SK-N-SH (cell line): ENCODE results near the gene LRP2BP. TPM values are rescaled to one million over a fixed set of nuclear protein-coding genes. Genes with fewer than 3 reads are reported as not detected.

ENCODE experiments used
- CTCF ChIA-PET: fragments of 300-600, 350-600 bp; formaldehyde crosslinking; extraction: SDS; loops from one replicate; lab custom pipeline; 2021; lab: Yijun Ruan, JAX
- POLR2A ChIA-PET: fragments of 350-600 bp; sonication (Branson Sonifier 250); formaldehyde crosslinking; extraction: SDS; loops from one replicate; lab custom pipeline; 2020; ENCODE audit warnings: antibody characterized with exemption, inconsistent platforms; lab: Yijun Ruan, JAX
- DNase-seq: peaks from one replicate; pipeline ENCODE4 v3.0.0; 2012
- H2AFZ ChIP-seq: fragments of 200-600 bp; sonication (generic); 2 replicates; pipeline ENCODE4 v1.8.1; 2016; ENCODE audit warnings: antibody characterized with exemption, mild to moderate bottlenecking, low read depth
- H3F3A ChIP-seq: fragments of 200-600 bp; sonication (generic); replicated peaks from 2 replicates; pipeline ENCODE3; 2016; ENCODE audit warnings: antibody characterized with exemption, mild to moderate bottlenecking; ENCODE audit not compliant: insufficient read depth
- H3K27ac ChIP-seq, 2 experiments: fragments of 200-500 bp in 1 of 2; fragments of 200-600 bp in 1 of 2; sonication (Bioruptor generic) in 1 of 2; sonication (generic), shearing (Covaris generic) in 1 of 2; 2 replicates each; pipeline versions ENCODE4 v1.5.1 to v1.6.1; 2014 to 2016; ENCODE audit warnings: low read depth in 2 of 2, inconsistent platforms in 1 of 2, low read length in 1 of 2, mild to moderate bottlenecking in 1 of 2, mixed read lengths in 1 of 2
- H3K27me3 ChIP-seq: fragments of 200-600 bp; sonication (generic), shearing (Covaris generic); 2 replicates; pipeline ENCODE4 v1.6.1; 2016; ENCODE audit warnings: mixed run types; ENCODE audit not compliant: insufficient read depth
- H3K36me3 ChIP-seq, 2 experiments: fragments of 200-500 bp in 1 of 2; fragments of 200-600 bp in 1 of 2; sonication (Bioruptor generic) in 1 of 2; sonication (generic) in 1 of 2; replicated peaks in 1 of 2; 2 replicates each; pipeline versions ENCODE3 to v1.5.1; 2014 to 2016; ENCODE audit warnings: low read length in 1 of 2, mild to moderate bottlenecking in 1 of 2; ENCODE audit not compliant: insufficient read depth in 2 of 2, control insufficient read depth in 1 of 2
- H3K4me1 ChIP-seq, 2 experiments: fragments of 200-500 bp in 1 of 2; fragments of 200-600 bp in 1 of 2; sonication (Bioruptor generic) in 1 of 2; sonication (generic), shearing (Covaris generic) in 1 of 2; 2 replicates each; pipeline versions ENCODE4 v1.5.1 to v1.6.1; 2014 to 2016; ENCODE audit warnings: low read depth in 1 of 2, low read length in 1 of 2, mixed run types in 1 of 2; ENCODE audit not compliant: insufficient read depth in 2 of 2, control insufficient read depth in 1 of 2
- H3K4me2 ChIP-seq: fragments of 200-600 bp; sonication (generic), shearing (Covaris generic); 2 replicates; pipeline ENCODE4 v1.6.1; 2017; ENCODE audit warnings: mixed run types
- H3K4me3 ChIP-seq, 2 experiments: fragments of 200-500 bp in 1 of 2; fragments of 200-600 bp in 1 of 2; sonication (Bioruptor generic) in 1 of 2; sonication (generic), shearing (Covaris generic) in 1 of 2; 2 replicates each; pipeline versions ENCODE4 v1.5.1 to v1.8.1; 2014 to 2016; ENCODE audit warnings: low read depth in 2 of 2, inconsistent platforms in 1 of 2, low read length in 1 of 2, mild to moderate bottlenecking in 1 of 2, mixed read lengths in 1 of 2, moderate library complexity in 1 of 2
- H3K79me2 ChIP-seq: fragments of 200-600 bp; sonication (generic); 2 replicates; pipeline ENCODE4 v1.8.1; 2017; ENCODE audit warnings: mild to moderate bottlenecking; ENCODE audit not compliant: insufficient read depth
- H3K9ac ChIP-seq: fragments of 200-600 bp; sonication (generic); 2 replicates; pipeline ENCODE4 v1.6.1; 2017; ENCODE audit warnings: mixed run types
- H3K9me2 ChIP-seq: fragments of 200-600 bp; sonication (generic); 2 replicates; pipeline ENCODE4 v1.6.1; 2017; ENCODE audit warnings: mixed run types
- H3K9me3 ChIP-seq: fragments of 200-600 bp; sonication (generic); 2 replicates; pipeline ENCODE4 v1.6.1; 2017; ENCODE audit warnings: mixed run types, mild to moderate bottlenecking, moderate library complexity
- H4K20me1 ChIP-seq: fragments of 200-600 bp; sonication (generic); 2 replicates; pipeline ENCODE4 v1.6.1; 2017; ENCODE audit warnings: mild to moderate bottlenecking, mixed run types; ENCODE audit not compliant: insufficient read depth
- CTCF ChIP-seq: fragments of 200-600 bp; sonication (generic); IDR thresholded peaks from 2 replicates; pipeline ENCODE4 v1.6.1; 2017; ENCODE audit warnings: antibody characterized with exemption, mild to moderate bottlenecking, moderate library complexity
- ELF1 ChIP-seq: IDR thresholded peaks from 2 replicates; pipeline ENCODE4 v1.4.0; 2012
- EP300 ChIP-seq, 2 experiments: IDR thresholded peaks; 2 replicates each; pipeline versions ENCODE4 v1.4.0 to v1.6.1; 2012; ENCODE audit warnings: borderline replicate concordance in 1 of 2, low read depth in 1 of 2, low read length in 1 of 2
- EZH2phosphoT487 ChIP-seq: fragments of 200-600 bp; sonication (generic); IDR thresholded peaks from 2 replicates; pipeline ENCODE4 v1.6.1; 2017; ENCODE audit warnings: low read depth, mixed run types, mild to moderate bottlenecking, antibody characterized with exemption, moderate library complexity, borderline replicate concordance
- FOXJ3 ChIP-seq: sonication (generic); formaldehyde crosslinking; IDR thresholded peaks from 2 replicates; pipeline ENCODE4 v1.5.1; 2020; ENCODE audit warnings: mild to moderate bottlenecking, missing genetic modification reagents
- FOXM1 ChIP-seq: IDR thresholded peaks from 2 replicates; pipeline ENCODE4 v1.4.0; 2012; ENCODE audit warnings: low read depth, mild to moderate bottlenecking
- GATA2 ChIP-seq: sonication (generic); formaldehyde crosslinking; IDR thresholded peaks from 2 replicates; pipeline ENCODE4 v1.5.0; 2020; ENCODE audit warnings: mild to moderate bottlenecking, missing genetic modification reagents
- JUND ChIP-seq: IDR thresholded peaks from 2 replicates; pipeline ENCODE4 v1.4.0; 2012
- MXI1 ChIP-seq: IDR thresholded peaks from 2 replicates; pipeline ENCODE4 v1.6.1; 2012; ENCODE audit warnings: mild to moderate bottlenecking, low read depth, low read length, improper control_type of control experiment
- NRF1 ChIP-seq: IDR thresholded peaks from 2 replicates; pipeline ENCODE4 v1.6.1; 2012; ENCODE audit warnings: low read depth, mild to moderate bottlenecking, low read length
- POLR2AphosphoS5 ChIP-seq: IDR thresholded peaks from 2 replicates; pipeline ENCODE4 v1.6.1; 2012; ENCODE audit warnings: low read depth, low read length
- RAD21 ChIP-seq: IDR thresholded peaks from 2 replicates; pipeline ENCODE4 v1.6.1; 2012; ENCODE audit warnings: mild to moderate bottlenecking, low read length
- RCOR1 ChIP-seq: fragments of 150-350 bp; IDR thresholded peaks from 2 replicates; pipeline ENCODE4 v1.6.1; 2017; ENCODE audit warnings: antibody characterized with exemption, low read length
- RFX5 ChIP-seq: IDR thresholded peaks from 2 replicates; pipeline ENCODE4 v1.6.1; 2012; ENCODE audit warnings: mild to moderate bottlenecking, improper control_type of control experiment, low read length
- SIN3A ChIP-seq: IDR thresholded peaks from 2 replicates; pipeline ENCODE4 v1.6.1; 2012; ENCODE audit warnings: low read depth, mild to moderate bottlenecking, low read length, moderate library complexity, borderline replicate concordance
- SMC3 ChIP-seq: IDR thresholded peaks from 2 replicates; pipeline ENCODE4 v1.6.1; 2012; ENCODE audit warnings: low read depth, low read length, improper control_type of control experiment
- USF2 ChIP-seq: fragments of 150-350 bp; IDR thresholded peaks from 2 replicates; pipeline ENCODE4 v1.6.1; 2017; ENCODE audit warnings: antibody characterized with exemption, low read length, low read depth, borderline replicate concordance
- YY1 ChIP-seq: IDR thresholded peaks from 2 replicates; pipeline ENCODE4 v1.4.0; 2012; ENCODE audit warnings: low read depth, mild to moderate bottlenecking
- WGBS: methylation state at CpG from one replicate; pipeline ENCODE4 v1.1.6; 2017; ENCODE audit warnings: low lambda C conversion rate; 5-methylcytosine and 5-hydroxymethylcytosine counted together
- polyA plus RNA-seq, 3 experiments: library from polyadenylated mRNA; depleted of rRNA; stranded (reverse); fragments of >200 nt; gene quantifications; 2 replicates each; pipeline ENCODE4 v1.2.3, GENCODE V29; 2012

LRP2BP gene
- polyA plus RNA-seq, 1 of the 3 experiments (the other 2 are of a cell fraction): 0.30 TPM

DNA sequence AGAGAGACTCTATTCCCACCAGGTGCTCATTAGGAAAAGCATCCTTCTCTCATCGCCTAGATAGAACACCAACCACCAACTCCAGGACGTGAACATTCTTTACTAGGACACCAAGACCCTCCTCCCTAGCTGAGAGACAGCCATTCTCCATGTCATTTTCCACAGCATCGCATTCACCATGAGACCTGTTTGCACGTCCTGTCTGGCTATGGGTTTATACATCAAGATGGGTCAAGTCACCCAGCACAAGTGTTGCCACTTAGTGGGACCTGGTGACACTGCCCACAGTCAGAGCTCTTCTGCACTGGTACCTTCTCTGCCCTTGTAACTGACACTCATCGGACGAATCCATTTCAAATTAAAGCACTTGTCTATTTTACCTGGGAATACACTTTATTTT, 17.5 kb downstream of the LRP2BP start:
- H4K20me1 ChIP-seq: no peaks in the 10 kb centered on the region
- TF ChIP-seq SIN3A (no peak), RCOR1 (no peak), GATA2 (CRISPR knock-in tag) (no peak), POLR2AphosphoS5 (no peak)
- TF ChIP-seq, all 33 proteins: peak for 0
- Histone ChIP-seq H3F3A (no peaks in the 10 kb centered on the region), H3K9me3 (no peaks in the 10 kb centered on the region), H3K4me3 (no peak overlapping the region), H2AFZ (no peak overlapping the region), H3K36me3 (peaks cover 9 to 33% of the 10 kb centered on the region in 2 experiments), H3K9me2 (no peaks in the 10 kb centered on the region), H3K9ac (no peak overlapping the region), H3K79me2 (no peaks in the 10 kb centered on the region), H3K4me1 (peaks cover 0 to under 1% of the 10 kb centered on the region in 2 experiments; a peak in 1 of 4 replicates), H3K4me2 (no peak overlapping the region), H3K27ac (no peak overlapping the region), H3K27me3 (no peaks in the 10 kb centered on the region)
- no peak for DNase-seq
- CTCF ChIA-PET: no interaction called here
- whole genome bisulfite sequencing: 96% methylated on average over 6 of the region's 6 CpGs
- POLR2A ChIA-PET: no interaction called here

GRCh38 chr4:185374573-185374972, 21.2 kb downstream of the LRP2BP start:
- H4K20me1 ChIP-seq: no peaks in the 10 kb centered on the region
- WGBS: 94% methylated on average over 6 of the region's 6 CpGs
- no peaks in the 10 kb centered on the region for H3K9me3 ChIP-seq
- H3K27me3 ChIP-seq: no peaks in the 10 kb centered on the region
- peaks cover 0 to 4% of the 10 kb centered on the region in 2 experiments; a peak in 1 of 4 replicates for H3K4me1 ChIP-seq
- no peak overlapping the region for H2AFZ ChIP-seq
- no peak overlapping the region for H3K4me2 ChIP-seq
- no peaks in the 10 kb centered on the region for H3K79me2 ChIP-seq
- no peak for TF ChIP-seq RAD21
- TF ChIP-seq FOXM1: no peak
- no peak for TF ChIP-seq ELF1
- no peak for TF ChIP-seq MXI1
- no peak for TF ChIP-seq USF2
- no peak for TF ChIP-seq SIN3A
- no peak for TF ChIP-seq RFX5
- no peak for TF ChIP-seq YY1
- no peak for TF ChIP-seq JUND
- TF ChIP-seq EZH2phosphoT487: no peak
- no peak for TF ChIP-seq EP300 (IDR thresholded peaks at IDR 0.05; ENCODE audit: borderline replicate concordance in 1 of 2, low read depth in 1 of 2, low read length in 1 of 2)
- TF ChIP-seq CTCF: no peak
- no peak for TF ChIP-seq SMC3
- no peak for TF ChIP-seq NRF1
- no peak for TF ChIP-seq FOXJ3
- TF ChIP-seq, all 33 proteins: peak for 0
- Histone ChIP-seq H3F3A (no peaks in the 10 kb centered on the region), H3K36me3 (peaks cover 21 to 53% of the 10 kb centered on the region in 2 experiments), H3K9ac (no peak overlapping the region), H3K9me2 (no peaks in the 10 kb centered on the region), H3K27ac (no peak overlapping the region), H3K4me3 (no peak overlapping the region)
- ChIA-PET POLR2A (no interaction called here), CTCF (interaction anchor here (1.2 kb wide), 1 partner anchor 8 kb away, joined by 4 read pairs; no protein-coding TSS in a partner anchor)
- no peak for DNase-seq
